Measurements from ENCODE around the gene PPP2R2D. TPM values are rescaled to one million over a fixed set of nuclear protein-coding genes. Genes with fewer than 3 reads are reported as not detected.

Gene PPP2R2D
- total RNA-seq, 1 experiment from 2014 or later: 29.2 TPM

GRCh38 chr10:131973160-131973951 lies 72.5 kb downstream of the PPP2R2D start:
- Histone ChIP-seq H3K27me3 (replicated peaks) (no peaks in the 10 kb centered on the region), H3K36me3 (peaks cover 49% of the 10 kb centered on the region), H3K9me3 (replicated peaks) (no peaks in the 10 kb centered on the region), H3K4me3 (no peak overlapping the region), H3K4me1 (replicated peaks) (peaks cover 7% of the 10 kb centered on the region; the same call in 1 of the 2 replicates), H3K27ac (no peak overlapping the region)
- no peak for DNase-seq (ENCODE audit: low read depth in 1 of 2, low spot score in 2 of 2)

DNA sequence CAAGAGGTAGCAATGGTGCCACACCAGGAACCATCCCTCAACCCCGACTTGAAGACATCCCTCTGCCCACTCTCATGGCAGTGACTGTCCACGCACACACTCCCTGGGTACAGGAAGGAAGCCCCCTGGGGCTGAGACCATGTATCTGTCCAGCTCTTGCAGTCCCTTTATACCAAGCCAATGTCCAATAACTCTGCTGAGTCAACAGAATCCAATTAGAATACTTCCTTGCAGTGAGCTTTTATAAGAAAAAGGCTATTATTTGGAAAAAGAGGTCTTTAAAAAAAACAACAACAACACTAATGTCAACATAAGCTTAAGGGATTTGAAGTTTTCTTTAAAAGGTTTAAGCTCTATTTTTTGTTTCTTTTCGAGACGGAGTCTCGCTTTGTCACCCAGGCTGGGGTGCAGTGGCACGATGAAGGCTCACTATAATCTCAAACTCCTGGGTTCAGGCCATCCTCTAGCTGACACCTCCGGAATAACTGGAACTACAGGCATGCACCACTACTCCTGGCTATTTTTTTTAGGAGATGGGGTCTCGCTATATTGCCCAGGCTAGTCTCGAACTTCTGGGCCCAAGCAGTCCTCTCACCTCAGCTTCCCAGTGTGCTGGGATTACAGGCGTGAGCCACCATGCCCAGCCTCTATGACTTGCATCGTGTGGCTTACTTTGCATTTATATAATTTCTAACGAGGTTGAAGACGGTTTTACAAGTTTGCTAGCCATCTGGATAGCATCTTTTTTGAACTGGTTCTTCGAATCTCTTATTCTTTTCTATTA lies 73.4 kb downstream of the PPP2R2D start:
- no peak for DNase-seq (ENCODE audit: low read depth in 1 of 2, low spot score in 2 of 2)
- Histone ChIP-seq H3K27ac (no peak overlapping the region), H3K4me3 (no peak overlapping the region), H3K27me3 (replicated peaks) (no peaks in the 10 kb centered on the region), H3K36me3 (peaks cover 45% of the 10 kb centered on the region), H3K9me3 (replicated peaks) (no peaks in the 10 kb centered on the region), H3K4me1 (replicated peaks) (peaks cover 7% of the 10 kb centered on the region; the same call in 1 of the 2 replicates)

- H3K27me3 ChIP-seq (replicated peaks): no peaks in the 10 kb centered on the region
- H3K4me3 ChIP-seq: no peak overlapping the region
- peaks cover 14% of the 10 kb centered on the region for H3K4me1 ChIP-seq (replicated peaks)
- no peak overlapping the region for H3K27ac ChIP-seq
- no peak for DNase-seq (ENCODE audit: low read depth in 1 of 2, low spot score in 2 of 2)
- H3K9me3 ChIP-seq (replicated peaks): no peaks in the 10 kb centered on the region
- H3K36me3 ChIP-seq: peaks cover 42% of the 10 kb centered on the region
These were observed 74.2 kb downstream of the PPP2R2D start for GRCh38 chr10:131975003-131975402.

GRCh38 chr10:131975796-131976195 lies 75.0 kb downstream of the PPP2R2D start:
- Histone ChIP-seq H3K27me3 (replicated peaks) (no peaks in the 10 kb centered on the region), H3K4me3 (no peak overlapping the region), H3K4me1 (replicated peaks) (peaks cover 20% of the 10 kb centered on the region), H3K27ac (no peak overlapping the region), H3K36me3 (peaks cover 34% of the 10 kb centered on the region), H3K9me3 (replicated peaks) (no peaks in the 10 kb centered on the region)
- no peak for DNase-seq (ENCODE audit: low read depth in 1 of 2, low spot score in 2 of 2)

- H3K27me3 ChIP-seq (replicated peaks): no peaks in the 10 kb centered on the region
- no peak overlapping the region for H3K4me3 ChIP-seq
- H3K27ac ChIP-seq: no peak overlapping the region
- 0 out of 2 replicates have a peak, but pooled peaks cover 5% of the 10 kb centered on the region for H3K9me3 ChIP-seq (replicated peaks)
- peaks cover 31% of the 10 kb centered on the region for H3K4me1 ChIP-seq (replicated peaks)
- DNase-seq (ENCODE audit: low read depth in 1 of 2, low spot score in 2 of 2): no peak
- H3K36me3 ChIP-seq: peaks cover 30% of the 10 kb centered on the region
These were observed 76.7 kb downstream of the PPP2R2D start for GRCh38 chr10:131977323-131978096.

DNA sequence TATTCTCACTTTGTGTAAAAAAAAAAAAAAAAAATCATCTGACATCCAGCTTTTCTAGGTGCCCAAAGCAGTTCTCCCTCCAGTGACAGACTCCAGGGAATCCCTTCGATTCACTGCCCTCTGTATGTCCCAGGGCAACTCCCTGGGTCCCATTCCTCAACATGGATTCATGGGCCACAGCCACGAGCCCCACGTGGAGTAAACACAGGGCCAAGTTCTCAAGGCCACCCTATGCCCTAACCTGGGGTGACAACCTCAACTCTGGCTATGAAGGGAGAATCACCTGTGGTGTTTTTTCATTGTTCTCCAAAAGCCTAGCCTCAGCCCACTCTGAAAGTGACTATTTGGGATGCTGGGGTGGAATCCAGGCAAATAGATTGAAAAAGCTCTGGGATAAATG lies 77.6 kb downstream of the PPP2R2D start:
- no peaks in the 10 kb centered on the region for H3K27me3 ChIP-seq (replicated peaks)
- 0 out of 2 replicates have a peak, but pooled peaks cover 5% of the 10 kb centered on the region for H3K9me3 ChIP-seq (replicated peaks)
- H3K36me3 ChIP-seq: peaks cover 24% of the 10 kb centered on the region
- H3K4me3 ChIP-seq: no peak overlapping the region
- H3K27ac ChIP-seq: no peak overlapping the region
- DNase-seq (ENCODE audit: low read depth in 1 of 2, low spot score in 2 of 2): no peak
- H3K4me1 ChIP-seq (replicated peaks): peaks cover 33% of the 10 kb centered on the region

DNA sequence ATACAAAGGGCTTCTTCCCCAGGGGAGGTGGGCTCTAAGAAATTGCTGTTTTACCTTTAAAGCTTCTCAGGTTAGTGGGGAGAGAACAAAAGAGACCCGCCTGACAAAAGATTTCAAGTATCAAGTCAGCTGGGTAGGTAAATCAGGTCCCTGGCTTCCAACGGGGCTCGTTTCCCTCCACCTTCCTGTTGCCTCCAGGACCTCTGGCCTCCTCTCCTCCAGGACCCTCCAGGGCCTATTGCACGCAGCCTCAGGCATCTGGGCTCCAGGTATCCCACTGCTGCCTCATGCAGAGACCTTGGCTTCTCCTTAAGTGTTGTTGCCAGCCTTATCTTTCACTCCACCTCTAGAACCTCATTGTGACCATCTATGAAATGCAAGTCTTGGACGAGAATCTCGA lies 78.0 kb downstream of the PPP2R2D start:
- Histone ChIP-seq H3K27me3 (replicated peaks) (no peaks in the 10 kb centered on the region), H3K27ac (no peak overlapping the region), H3K4me1 (replicated peaks) (peaks cover 37% of the 10 kb centered on the region), H3K9me3 (replicated peaks) (0 out of 2 replicates have a peak, but pooled peaks cover 5% of the 10 kb centered on the region), H3K4me3 (no peak overlapping the region), H3K36me3 (peaks cover 21% of the 10 kb centered on the region)
- DNase-seq (ENCODE audit: low read depth in 1 of 2, low spot score in 2 of 2): no peak

- H3K27ac ChIP-seq: no peak overlapping the region; the same call in 1 of the 2 replicates
- DNase-seq (ENCODE audit: low read depth in 1 of 2, low spot score in 2 of 2): no peak
- 0 out of 2 replicates have a peak, but pooled peaks cover 5% of the 10 kb centered on the region for H3K9me3 ChIP-seq (replicated peaks)
- peak overlapping the region; percentile 28; the same call in 1 of the 2 replicates for H3K4me3 ChIP-seq
- no peaks in the 10 kb centered on the region for H3K27me3 ChIP-seq (replicated peaks)
- peaks cover 21% of the 10 kb centered on the region for H3K36me3 ChIP-seq
- H3K4me1 ChIP-seq (replicated peaks): peaks cover 41% of the 10 kb centered on the region
These were observed 78.5 kb downstream of the PPP2R2D start for GRCh38 chr10:131979336-131979735.

GRCh38 chr10:131979821-131980270 lies 79.0 kb downstream of the PPP2R2D start:
- Histone ChIP-seq H3K4me3 (peak overlapping the region; percentile 28), H3K9me3 (replicated peaks) (0 out of 2 replicates have a peak, but pooled peaks cover 5% of the 10 kb centered on the region), H3K27me3 (replicated peaks) (no peaks in the 10 kb centered on the region), H3K27ac (peak overlapping the region; percentile 22), H3K36me3 (peaks cover 21% of the 10 kb centered on the region), H3K4me1 (replicated peaks) (peaks cover 41% of the 10 kb centered on the region)
- peak in 1 of 2 experiments; percentile 59 for DNase-seq (ENCODE audit: low read depth in 1 of 2, low spot score in 2 of 2)

GRCh38 chr10:131980321-131980720 lies 79.5 kb downstream of the PPP2R2D start:
- Histone ChIP-seq H3K27ac (peak overlapping the region; percentile 22), H3K27me3 (replicated peaks) (no peaks in the 10 kb centered on the region)
- DNase-seq (ENCODE audit: low read depth in 1 of 2, low spot score in 2 of 2): no peak

DNA sequence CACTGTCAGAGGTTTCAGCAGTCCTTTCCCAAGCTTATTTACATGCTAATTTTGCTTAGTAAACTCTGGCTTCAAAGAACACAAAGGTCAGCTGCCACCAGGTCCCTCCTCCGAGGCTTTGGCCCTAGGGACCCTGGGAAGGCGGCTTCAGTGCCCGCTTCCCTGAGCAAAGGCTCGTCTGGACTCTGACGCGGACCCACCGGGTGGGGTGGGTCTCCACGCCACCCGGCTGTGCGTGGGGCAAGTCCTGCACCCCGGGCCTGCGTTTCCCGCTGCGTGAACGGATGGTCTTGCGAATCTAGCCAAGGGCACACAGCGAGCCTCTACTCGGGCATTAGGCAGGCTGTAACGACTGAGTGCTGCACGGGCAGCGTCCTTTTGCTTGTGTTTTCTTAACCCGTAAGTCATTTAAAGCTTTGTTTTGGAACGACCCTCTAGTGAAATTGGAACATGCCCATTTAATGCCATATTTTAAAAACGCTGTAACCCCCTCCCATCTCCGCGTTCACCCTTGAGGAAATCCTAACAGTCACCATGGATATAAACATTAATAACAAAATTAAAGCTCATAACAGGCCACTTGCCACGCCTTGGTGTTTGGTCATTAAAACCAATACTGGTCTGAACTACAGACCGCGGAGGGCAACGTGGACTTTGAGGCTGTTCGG lies 80.1 kb downstream of the PPP2R2D start:
- H3K4me3 ChIP-seq: peak overlapping the region; percentile 88
- peak in 1 of 2 experiments; percentile 41 for DNase-seq (ENCODE audit: low read depth in 1 of 2, low spot score in 2 of 2)

More at GRCh38 chr10:131980321-131980720, 79.5 kb downstream of the PPP2R2D start:
- Histone ChIP-seq H3K9me3 (replicated peaks) (0 out of 2 replicates have a peak, but pooled peaks cover 5% of the 10 kb centered on the region), H3K4me3 (peak overlapping the region; percentile 88), H3K4me1 (replicated peaks) (peaks cover 41% of the 10 kb centered on the region), H3K36me3 (peaks cover 21% of the 10 kb centered on the region)

DNA sequence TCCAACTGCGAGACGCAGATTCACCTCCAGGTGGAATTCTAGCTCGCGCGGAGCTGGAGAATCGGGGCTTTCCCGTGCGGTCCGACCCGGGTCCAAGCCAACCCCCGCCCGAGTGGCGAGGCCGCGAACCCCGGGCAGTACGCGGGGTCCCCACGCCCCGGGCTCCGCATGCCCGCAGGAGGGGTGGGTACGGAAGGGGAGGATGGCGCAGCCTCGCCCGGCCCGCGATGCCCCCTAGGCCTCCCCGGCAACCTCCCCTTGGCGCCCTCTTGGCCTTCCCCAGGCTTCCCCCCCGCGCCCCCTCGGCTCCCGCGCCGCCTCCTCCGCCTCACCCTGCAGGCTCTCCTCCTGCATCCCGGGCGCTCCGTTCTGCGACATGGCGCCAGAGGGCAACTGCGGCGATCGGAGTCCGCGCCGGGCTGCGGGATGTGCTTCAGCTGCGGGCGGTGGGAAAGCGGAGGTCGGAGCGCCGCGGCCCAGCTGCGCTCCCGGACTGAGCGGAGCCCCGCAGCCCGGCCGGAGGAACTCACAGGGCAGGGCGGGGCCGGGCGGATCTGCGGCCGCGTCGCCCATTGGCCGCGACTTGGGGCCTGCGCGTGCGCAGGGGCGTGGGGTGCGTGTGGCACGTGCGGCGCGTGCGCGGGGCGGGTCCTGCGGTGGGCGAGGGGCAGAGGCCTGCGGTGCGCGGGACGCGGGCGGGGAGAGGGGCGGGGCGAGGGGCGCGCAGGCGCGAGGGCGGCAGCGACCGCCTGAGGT lies 80.8 kb downstream of the PPP2R2D start, which contains the start of gene BNIP3:
TSS of gene BNIP3 (minus strand) at position 495 of the 756 bp plus-strand sequence. CDS start at position 378, 117 bp downstream.
- DNase-seq (ENCODE audit: low read depth in 1 of 2, low spot score in 2 of 2): peak; percentile 83 to 95
- Histone ChIP-seq H3K4me3 (peak within 1 kb of the TSS; percentile 88), H3K4me1 (replicated peaks) (peaks cover 41% of the 10 kb centered on the region), H3K36me3 (peaks cover 21% of the 10 kb centered on the region), H3K9me3 (replicated peaks) (0 out of 2 replicates have a peak, but pooled peaks cover 5% of the 10 kb centered on the region), H3K27me3 (replicated peaks) (no peaks in the 10 kb centered on the region), H3K27ac (peak within 1 kb of the TSS; percentile 62)

More for the DNA sequence above, 80.1 kb downstream of the PPP2R2D start:
- Histone ChIP-seq H3K4me1 (replicated peaks) (peaks cover 41% of the 10 kb centered on the region), H3K9me3 (replicated peaks) (0 out of 2 replicates have a peak, but pooled peaks cover 5% of the 10 kb centered on the region), H3K27ac (no peak overlapping the region; the same call in 1 of the 2 replicates), H3K36me3 (peaks cover 21% of the 10 kb centered on the region), H3K27me3 (replicated peaks) (no peaks in the 10 kb centered on the region)
